Fibroblast of gingiva (primary cell): ENCODE results near the gene SHQ1.

Source experiments
- DNase-seq: peaks from one replicate; pipeline ENCODE4 v3.0.0-alpha.2; 2011; ENCODE audit warnings: low read depth

SHQ1 gene

DNA sequence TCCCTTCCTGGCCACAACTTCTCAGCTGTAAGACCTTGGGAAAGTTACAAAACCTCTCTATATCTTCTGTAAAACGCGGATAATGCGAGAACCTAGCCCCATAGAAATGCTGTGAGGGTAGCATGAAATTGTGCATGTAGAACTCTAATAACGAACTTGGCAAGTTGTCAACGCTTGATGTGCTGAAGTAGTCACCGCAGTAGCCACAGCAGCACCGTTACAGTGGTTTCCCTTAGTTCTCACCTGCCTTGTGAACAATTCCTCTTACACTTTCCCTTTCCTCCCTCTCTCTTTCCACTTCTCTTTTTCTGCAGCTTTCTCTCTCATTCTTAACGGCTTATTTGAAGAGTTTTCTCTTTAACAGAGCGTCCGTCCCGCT is 447 bp upstream of the SHQ1 start:
- DNase-seq = no peak

GRCh38 chr3:72847282-72847681 is 963 bp downstream of the SHQ1 start:
- no peak for DNase-seq

DNA sequence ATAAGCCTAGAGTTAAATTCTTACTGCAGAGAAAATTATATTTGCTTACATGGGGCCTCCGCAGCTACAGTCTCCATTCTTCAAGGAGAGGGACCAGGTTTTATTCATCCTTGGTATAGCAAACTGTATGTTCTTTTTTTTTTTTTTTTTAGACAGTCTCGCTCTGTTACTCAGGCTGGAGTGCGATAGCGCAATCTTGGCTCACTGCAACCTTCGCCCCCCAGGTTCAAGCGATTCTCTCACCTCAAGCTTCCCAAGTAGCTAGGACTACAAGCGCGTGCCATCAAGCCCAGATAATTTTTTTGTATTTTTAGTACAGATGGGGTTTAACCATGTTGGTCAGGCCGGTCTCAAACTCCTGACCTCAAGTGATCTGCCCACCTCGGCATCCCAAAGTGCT is 2.1 kb downstream of the SHQ1 start:
- no peak for DNase-seq

DNA sequence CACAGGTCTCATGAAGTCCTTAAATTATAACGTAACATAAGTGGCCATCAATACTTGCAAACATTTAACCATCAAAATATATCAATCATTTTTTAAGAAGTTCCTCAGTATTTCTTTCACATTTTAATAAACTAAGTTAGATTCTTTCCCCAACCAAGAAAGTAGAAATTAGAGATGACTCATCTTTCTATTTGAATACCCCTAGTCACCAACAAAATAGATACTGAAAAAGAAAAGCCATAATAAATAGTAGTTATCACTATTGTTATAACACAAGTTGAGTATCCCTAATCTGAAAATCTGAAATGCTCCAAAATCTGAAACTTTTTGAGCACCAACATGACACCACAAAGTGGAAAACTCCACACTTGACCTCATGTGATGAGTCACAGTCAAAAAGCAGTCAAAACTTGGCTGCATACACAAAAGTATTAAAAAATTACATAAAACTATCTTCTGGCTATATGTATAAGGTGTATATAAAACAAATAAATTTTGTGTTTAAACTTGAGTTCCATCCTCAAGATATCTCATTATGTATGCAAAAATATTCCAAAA is 3.7 kb downstream of the SHQ1 start:
- DNase-seq = no peak

- DNase-seq = no peak
Observed at GRCh38 chr3:72839057-72839456, 9.2 kb downstream of the SHQ1 start.

GRCh38 chr3:72836923-72837322 is 11.3 kb downstream of the SHQ1 start:
- DNase-seq = peak; percentile 71

DNA sequence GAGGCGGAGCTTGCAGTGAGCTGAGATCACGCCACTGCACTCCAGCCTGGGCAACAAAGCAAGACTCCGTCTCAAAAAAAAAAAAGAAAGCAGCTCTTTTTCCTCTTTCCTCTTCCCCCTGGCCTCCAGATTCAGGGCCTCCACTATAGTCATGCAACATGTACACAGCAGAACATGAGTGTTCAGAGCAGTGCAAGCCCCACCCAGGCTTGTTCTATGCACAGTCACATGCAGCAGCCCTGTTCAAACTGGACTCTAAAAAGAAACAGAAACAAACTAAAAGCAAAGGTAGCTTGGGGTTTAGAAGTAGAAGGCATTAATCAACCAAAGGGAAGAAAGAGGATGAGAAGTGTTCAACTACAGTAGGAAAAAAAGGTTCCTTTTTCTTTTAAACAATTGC is 11.8 kb downstream of the SHQ1 start:
- no peak for DNase-seq

GRCh38 chr3:72830452-72831223 is 17.6 kb downstream of the SHQ1 start:
- DNase-seq = no peak

- peak; percentile 40 for DNase-seq
Observed at GRCh38 chr3:72829701-72830100, 18.5 kb downstream of the SHQ1 start.

- peak; percentile 14 for DNase-seq
Observed at GRCh38 chr3:72821161-72821781, 27.0 kb downstream of the SHQ1 start.

- DNase-seq = peak; percentile 69
Observed at GRCh38 chr3:72820415-72820814, 27.8 kb downstream of the SHQ1 start.

DNA sequence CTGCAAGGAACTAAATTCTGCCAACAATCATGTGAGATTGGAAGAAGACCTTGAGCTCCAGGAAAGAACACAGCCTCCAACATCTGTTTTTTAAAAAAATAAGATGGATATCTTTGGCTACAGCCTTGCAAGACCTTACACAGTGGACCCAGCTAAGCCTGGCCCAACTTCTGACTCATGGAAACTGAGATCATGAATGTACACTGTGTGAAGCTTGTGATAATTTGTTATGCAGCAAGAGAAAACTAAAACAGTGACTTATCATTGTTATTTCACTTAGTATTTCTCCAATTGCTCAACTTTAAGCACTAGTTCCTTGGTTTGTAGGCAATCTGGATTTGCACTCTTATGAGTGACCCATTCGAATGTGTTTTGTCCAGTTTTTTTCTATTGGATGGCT is 29.3 kb downstream of the SHQ1 start:
- peak; percentile 82 for DNase-seq

- DNase-seq = peak; percentile 34
Observed at GRCh38 chr3:72818092-72818773, 30.0 kb downstream of the SHQ1 start.

- no peak for DNase-seq
Observed at GRCh38 chr3:72816862-72817355, 31.3 kb downstream of the SHQ1 start.

GRCh38 chr3:72814308-72814707 is 33.9 kb downstream of the SHQ1 start:
- DNase-seq = no peak

- DNase-seq = no peak
Observed at GRCh38 chr3:72812201-72812600, 36.0 kb downstream of the SHQ1 start.

GRCh38 chr3:72811571-72811970 is 36.7 kb downstream of the SHQ1 start:
- DNase-seq = no peak

DNA sequence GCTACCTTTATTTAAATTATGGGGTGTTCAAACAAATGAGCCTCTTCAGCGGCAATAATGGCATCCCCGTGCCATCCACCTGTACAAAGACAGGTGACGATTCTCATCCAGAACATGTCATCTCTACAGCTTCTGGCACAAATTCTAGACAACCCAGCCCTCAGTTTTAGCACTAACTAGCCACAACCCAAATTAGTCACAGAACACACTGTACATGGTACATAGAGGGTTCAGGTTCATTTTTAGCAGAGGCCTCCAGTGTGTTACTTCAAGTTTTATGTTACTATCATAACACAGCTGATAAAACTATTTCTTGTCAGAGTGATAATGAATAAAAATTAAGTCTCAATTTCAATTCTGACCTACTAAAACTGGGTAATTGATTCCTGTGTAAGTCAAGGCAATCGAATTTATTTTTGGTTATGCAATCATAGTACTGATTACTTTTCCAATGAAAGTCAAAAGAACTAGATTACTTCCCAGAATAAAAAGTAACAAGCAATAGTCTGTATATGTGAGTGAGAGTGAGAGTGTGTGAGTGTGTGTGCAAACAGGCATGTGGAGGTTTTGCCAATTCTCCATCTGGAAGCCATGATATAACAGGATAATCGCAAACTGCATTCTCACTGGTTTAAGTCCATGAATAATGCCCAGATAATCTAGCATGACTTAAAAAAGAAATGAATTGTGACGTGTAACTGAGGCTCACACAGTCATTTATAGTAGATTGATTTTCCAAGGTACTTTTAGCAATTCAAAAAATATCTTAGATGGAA is 37.4 kb downstream of the SHQ1 start:
- DNase-seq = no peak

- no peak for DNase-seq
Observed at GRCh38 chr3:72810063-72810462, 38.2 kb downstream of the SHQ1 start.

GRCh38 chr3:72804361-72804760 is 43.9 kb downstream of the SHQ1 start:
- DNase-seq = no peak

DNA sequence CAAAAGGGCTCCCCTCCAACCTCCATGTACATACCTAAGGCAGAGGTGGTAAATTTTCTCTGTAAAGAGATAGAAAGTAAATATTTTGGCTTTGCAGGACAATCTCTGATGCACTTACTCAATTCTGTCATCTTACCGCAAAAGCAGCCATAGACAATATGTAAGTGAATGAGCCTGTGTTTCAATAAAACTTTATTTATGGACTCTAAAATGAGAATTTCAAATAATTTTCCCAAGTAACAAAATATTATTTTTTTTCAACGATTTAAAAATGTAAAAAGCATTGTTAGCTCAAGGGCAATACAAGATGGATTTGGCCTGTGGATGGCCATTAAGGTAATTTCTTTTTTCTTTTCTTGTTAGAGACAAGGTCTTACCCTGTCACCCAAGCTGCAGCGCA is 44.7 kb downstream of the SHQ1 start:
- no peak for DNase-seq

- DNase-seq = no peak
Observed at GRCh38 chr3:72802001-72802400, 46.2 kb downstream of the SHQ1 start.
